Measurements from ENCODE around the gene CLK3. TPM values are rescaled to one million over a fixed set of nuclear protein-coding genes. Genes with fewer than 3 reads are reported as not detected.

CLK3 gene
- total RNA-seq, 1 experiment from 2014 or later, result 70.7 TPM

GRCh38 chr15:74646480-74646879 is 30.8 kb downstream of the CLK3 start:
- Histone ChIP-seq H3K36me3 (ENCODE audit: low read depth) (peaks cover 5% of the 10 kb centered on the region; the same call in 1 of the 2 replicates), H3K4me3 (no peak overlapping the region), H2AFZ (no peak overlapping the region), H3K27me3 (ENCODE audit: insufficient read depth, low read depth) (no peaks in the 10 kb centered on the region), H3K4me1 (replicated peaks; ENCODE audit: insufficient read depth) (peaks cover 23% of the 10 kb centered on the region), H3F3A (ENCODE audit: insufficient read depth, low read depth) (peaks cover 26% of the 10 kb centered on the region; the same call in 1 of the 2 replicates), H3K9me3 (ENCODE audit: insufficient read depth, low read depth) (no peaks in the 10 kb centered on the region), H3K4me2 (no peak overlapping the region), H4K20me1 (ENCODE audit: insufficient read depth) (0 out of 2 replicates have a peak, but pooled peaks cover 9% of the 10 kb centered on the region), H3K27ac (no peak overlapping the region), H3K9me2 (ENCODE audit: insufficient read depth) (no peaks in the 10 kb centered on the region), H3K79me2 (ENCODE audit: low read depth) (0 out of 2 replicates have a peak, but pooled peaks cover 3% of the 10 kb centered on the region)
- CTCF ChIA-PET, result interaction anchor here (0.7 kb wide), 1 partner anchor 239 kb away, joined by 11 read pairs; no protein-coding TSS in a partner anchor
- no peak for DNase-seq
- intact Hi-C loops (cut with micrococcal nuclease; ENCODE audit: unreplicated experiment), result no loop called here
- no TSS peak for BruUV-seq (replicated peaks)
- POLR2A ChIA-PET (ENCODE audit: unreplicated experiment), result no interaction called here
- TF ChIP-seq EZH2 (IDR thresholded peaks at IDR 0.05; ENCODE audit: low read depth), result no peak

DNA sequence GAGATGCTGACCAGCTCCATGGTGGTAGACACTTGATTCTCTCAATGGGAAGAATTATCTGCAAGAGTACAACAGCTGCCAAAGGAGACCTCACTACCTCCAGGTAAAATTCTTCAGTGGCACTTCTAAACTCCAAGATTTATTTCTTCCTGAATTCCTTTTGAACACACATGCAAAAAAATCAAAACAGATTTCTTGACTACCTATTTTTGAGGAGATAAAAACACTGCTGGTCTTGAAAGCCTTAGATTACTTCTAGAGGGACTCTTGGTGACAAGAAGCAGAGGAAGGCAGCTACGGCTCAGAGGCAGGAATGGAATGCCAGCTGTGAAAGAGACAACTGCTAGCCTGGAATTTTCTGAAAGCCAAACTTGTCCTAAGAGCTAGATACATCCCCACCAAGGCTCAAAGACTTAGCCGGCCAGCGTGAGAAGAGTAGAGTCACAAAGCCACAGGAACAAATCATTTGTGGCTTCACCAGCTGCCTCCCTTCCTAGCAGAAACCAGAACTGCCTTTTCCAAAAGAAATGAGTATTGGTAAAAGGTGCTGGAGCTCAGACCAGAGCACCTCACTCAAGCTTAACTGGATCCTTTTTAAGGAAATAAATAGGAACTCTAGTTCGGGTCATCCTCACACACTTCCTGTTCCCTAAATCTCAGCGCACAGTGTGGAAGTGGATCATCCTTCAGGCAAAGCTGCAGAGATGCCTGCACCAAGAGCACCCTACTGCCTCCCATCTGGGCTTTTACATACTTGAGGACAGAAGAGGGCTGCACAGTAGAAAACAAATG is 32.6 kb downstream of the CLK3 start:
- H3K4me1 ChIP-seq (replicated peaks; ENCODE audit: insufficient read depth), result peaks cover 6% of the 10 kb centered on the region
- H3K36me3 ChIP-seq (ENCODE audit: low read depth), result peaks cover 5% of the 10 kb centered on the region; the same call in 1 of the 2 replicates
- intact Hi-C loops (cut with micrococcal nuclease; ENCODE audit: unreplicated experiment), result no loop called here
- peaks cover 10% of the 10 kb centered on the region; the same call in 1 of the 2 replicates for H3F3A ChIP-seq (ENCODE audit: insufficient read depth, low read depth)
- CTCF ChIA-PET, result no interaction called here
- H3K4me2 ChIP-seq, result no peak overlapping the region
- TF ChIP-seq CTCF (conservative IDR thresholded peaks at IDR 0.05), result no peak
- TF ChIP-seq EZH2 (IDR thresholded peaks at IDR 0.05; ENCODE audit: low read depth), result no peak
- H3K9me2 ChIP-seq (ENCODE audit: insufficient read depth), result no peaks in the 10 kb centered on the region
- H4K20me1 ChIP-seq (ENCODE audit: insufficient read depth), result 0 out of 2 replicates have a peak, but pooled peaks cover 6% of the 10 kb centered on the region
- no peak overlapping the region for H3K27ac ChIP-seq
- BruUV-seq (replicated peaks), result no TSS peak
- H3K9me3 ChIP-seq (ENCODE audit: insufficient read depth, low read depth), result no peaks in the 10 kb centered on the region
- H3K79me2 ChIP-seq (ENCODE audit: low read depth), result 0 out of 2 replicates have a peak, but pooled peaks cover 3% of the 10 kb centered on the region
- DNase-seq, result no peak
- POLR2A ChIA-PET (ENCODE audit: unreplicated experiment), result no interaction called here
- no peak overlapping the region for H2AFZ ChIP-seq
- H3K4me3 ChIP-seq, result no peak overlapping the region
- no peaks in the 10 kb centered on the region for H3K27me3 ChIP-seq (ENCODE audit: insufficient read depth, low read depth)

GRCh38 chr15:74651242-74651741 is 35.7 kb downstream of the CLK3 start:
- H3K4me3 ChIP-seq, result no peak overlapping the region

More at GRCh38 chr15:74651242-74651741, 35.7 kb downstream of the CLK3 start:
- peaks cover 7% of the 10 kb centered on the region; the same call in 1 of the 2 replicates for H3F3A ChIP-seq (ENCODE audit: insufficient read depth, low read depth)
- no peaks in the 10 kb centered on the region for H3K27me3 ChIP-seq (ENCODE audit: insufficient read depth, low read depth)
- H3K9me3 ChIP-seq (ENCODE audit: insufficient read depth, low read depth), result no peaks in the 10 kb centered on the region
- no peak overlapping the region for H3K27ac ChIP-seq
- no peak for DNase-seq
- intact Hi-C loops (cut with micrococcal nuclease; ENCODE audit: unreplicated experiment), result no loop called here
- ChIA-PET CTCF (no interaction called here), POLR2A (ENCODE audit: unreplicated experiment) (no interaction called here)
- no peak overlapping the region for H2AFZ ChIP-seq
- peaks cover 5% of the 10 kb centered on the region; the same call in 1 of the 2 replicates for H3K36me3 ChIP-seq (ENCODE audit: low read depth)
- 0 out of 2 replicates have a peak, but pooled peaks cover 3% of the 10 kb centered on the region for H3K79me2 ChIP-seq (ENCODE audit: low read depth)
- no peaks in the 10 kb centered on the region for H3K9me2 ChIP-seq (ENCODE audit: insufficient read depth)
- BruUV-seq (replicated peaks), result no TSS peak
- H3K4me2 ChIP-seq, result no peak overlapping the region
- no peak for TF ChIP-seq CTCF (conservative IDR thresholded peaks at IDR 0.05)
- no peak for TF ChIP-seq EZH2 (IDR thresholded peaks at IDR 0.05; ENCODE audit: low read depth)
- no peaks in the 10 kb centered on the region for H3K4me1 ChIP-seq (replicated peaks; ENCODE audit: insufficient read depth)
- H4K20me1 ChIP-seq (ENCODE audit: insufficient read depth), result peaks cover 18% of the 10 kb centered on the region; the same call in 1 of the 2 replicates
